ENCODE results near the gene GPR39.

DNA sequence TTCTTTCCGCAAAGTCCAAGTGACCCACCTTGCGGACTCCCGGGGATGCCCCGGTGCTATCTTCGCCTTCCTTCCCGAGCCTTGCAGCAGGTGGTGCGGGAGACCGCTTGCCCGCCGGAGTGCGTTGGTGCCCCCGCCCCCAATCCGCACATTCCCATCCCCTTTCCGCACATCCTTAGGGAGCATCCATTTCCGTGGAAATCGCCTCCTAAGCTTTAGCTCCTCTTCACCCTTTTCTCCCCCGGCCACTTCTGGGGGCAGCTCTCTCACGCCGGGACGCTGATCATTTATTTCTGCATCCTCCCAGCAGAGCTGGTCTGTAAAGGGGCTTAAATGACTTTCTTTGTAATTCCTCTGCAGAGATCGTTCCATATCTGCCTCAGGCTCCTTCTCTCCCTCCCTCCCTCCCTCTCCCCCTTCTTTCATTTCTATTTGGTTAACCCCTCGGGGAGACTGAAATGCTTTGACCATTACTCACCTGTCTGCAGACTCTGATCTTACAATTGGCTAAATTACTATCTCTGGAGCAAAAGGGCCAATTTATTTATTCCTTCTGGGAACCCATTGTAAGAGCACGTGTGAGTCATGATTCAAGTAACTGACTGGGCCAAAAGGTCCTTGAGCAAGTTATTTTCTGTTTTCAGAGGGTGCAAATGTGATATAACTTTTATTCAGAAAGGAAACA, 254.7 kb downstream of the GPR39 start:
- TF ChIP-seq, protein P1, sequence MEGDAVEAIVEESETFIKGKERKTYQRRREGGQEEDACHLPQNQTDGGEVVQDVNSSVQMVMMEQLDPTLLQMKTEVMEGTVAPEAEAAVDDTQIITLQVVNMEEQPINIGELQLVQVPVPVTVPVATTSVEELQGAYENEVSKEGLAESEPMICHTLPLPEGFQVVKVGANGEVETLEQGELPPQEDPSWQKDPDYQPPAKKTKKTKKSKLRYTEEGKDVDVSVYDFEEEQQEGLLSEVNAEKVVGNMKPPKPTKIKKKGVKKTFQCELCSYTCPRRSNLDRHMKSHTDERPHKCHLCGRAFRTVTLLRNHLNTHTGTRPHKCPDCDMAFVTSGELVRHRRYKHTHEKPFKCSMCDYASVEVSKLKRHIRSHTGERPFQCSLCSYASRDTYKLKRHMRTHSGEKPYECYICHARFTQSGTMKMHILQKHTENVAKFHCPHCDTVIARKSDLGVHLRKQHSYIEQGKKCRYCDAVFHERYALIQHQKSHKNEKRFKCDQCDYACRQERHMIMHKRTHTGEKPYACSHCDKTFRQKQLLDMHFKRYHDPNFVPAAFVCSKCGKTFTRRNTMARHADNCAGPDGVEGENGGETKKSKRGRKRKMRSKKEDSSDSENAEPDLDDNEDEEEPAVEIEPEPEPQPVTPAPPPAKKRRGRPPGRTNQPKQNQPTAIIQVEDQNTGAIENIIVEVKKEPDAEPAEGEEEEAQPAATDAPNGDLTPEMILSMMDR (conservative IDR thresholded peaks at IDR 0.05 in 1 of 2, IDR thresholded peaks at IDR 0.05 in 1 of 2; ENCODE audit: low read depth in 1 of 2, low read length in 2 of 2): no peak
- TF ChIP-seq EZH2 (IDR thresholded peaks at IDR 0.05; ENCODE audit: low read length, missing control alignments): no peak
